ENCODE measurements around the gene TUBGCP5.
"Not testable (repeated sequence)": the region's sequence is repeated elsewhere in the genome, so short reads cannot be mapped to it uniquely, and the experiment has no call there.

TUBGCP5 gene

GRCh38 chr15:23039143-23039916 is at the start of gene TUBGCP5:
Gene TUBGCP5, minus strand, starts transcription at chr15:23039569. Its CDS starts 26 bp downstream, at chr15:23039543.
- DNase-seq (ENCODE audit: low read depth) = peak; percentile 98

DNA sequence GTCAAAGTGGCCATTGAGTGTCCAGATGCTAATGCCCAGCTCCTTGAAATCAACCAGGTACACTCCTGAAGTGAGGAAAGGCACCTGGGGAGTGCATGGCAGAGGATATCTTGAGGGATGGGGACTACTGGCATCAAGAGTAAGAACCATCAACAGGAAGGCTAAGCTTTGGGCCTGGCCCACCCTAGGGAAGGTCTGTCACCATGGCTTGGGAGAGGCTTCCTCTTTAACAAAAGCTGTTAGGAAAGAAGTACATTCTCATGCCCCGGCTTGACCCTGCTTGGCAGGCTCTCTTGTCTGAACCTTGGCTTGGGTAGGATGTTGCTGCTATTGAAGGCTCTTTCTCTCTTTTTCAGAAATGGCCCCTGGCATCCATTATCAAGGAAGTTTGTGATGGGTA is 43.7 kb upstream of the TUBGCP5 start:
- no peak for DNase-seq (ENCODE audit: low read depth)

DNA sequence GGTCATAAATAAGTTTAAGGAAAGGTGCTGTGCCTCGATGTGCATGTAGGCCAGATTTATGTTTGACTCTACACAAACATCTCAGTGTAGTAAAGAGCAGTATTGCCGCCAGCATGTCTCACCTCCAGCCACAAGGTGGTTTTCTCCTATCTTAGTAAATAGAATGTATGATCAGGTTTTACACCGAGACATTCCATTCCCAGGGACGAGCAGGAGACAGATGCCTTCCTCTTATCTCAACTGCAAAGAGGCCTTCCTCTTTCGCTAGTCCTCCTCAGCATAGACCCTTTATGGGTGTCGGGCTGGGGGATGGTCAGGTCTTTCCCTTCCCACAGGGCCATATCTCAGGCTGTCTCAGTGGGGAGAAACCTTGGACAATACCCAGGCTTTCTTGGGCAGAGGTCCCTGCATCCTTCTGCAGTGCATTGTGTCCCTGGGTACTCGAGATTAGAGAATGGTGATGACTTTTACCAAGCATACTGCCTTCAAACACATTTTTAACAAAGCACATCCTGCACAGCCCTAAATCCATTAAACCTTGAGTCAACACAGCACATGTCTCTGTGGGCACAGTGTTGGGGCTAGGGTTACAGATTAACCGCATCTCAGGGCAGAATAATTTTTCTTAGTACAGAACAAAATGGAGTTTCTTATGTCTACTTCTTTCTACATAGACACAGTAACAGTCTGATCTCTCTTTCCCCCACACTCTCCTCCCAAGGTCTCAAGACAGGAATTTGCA is 42.8 kb upstream of the TUBGCP5 start:
- DNase-seq (ENCODE audit: low read depth) = not testable (repeated sequence)

DNA sequence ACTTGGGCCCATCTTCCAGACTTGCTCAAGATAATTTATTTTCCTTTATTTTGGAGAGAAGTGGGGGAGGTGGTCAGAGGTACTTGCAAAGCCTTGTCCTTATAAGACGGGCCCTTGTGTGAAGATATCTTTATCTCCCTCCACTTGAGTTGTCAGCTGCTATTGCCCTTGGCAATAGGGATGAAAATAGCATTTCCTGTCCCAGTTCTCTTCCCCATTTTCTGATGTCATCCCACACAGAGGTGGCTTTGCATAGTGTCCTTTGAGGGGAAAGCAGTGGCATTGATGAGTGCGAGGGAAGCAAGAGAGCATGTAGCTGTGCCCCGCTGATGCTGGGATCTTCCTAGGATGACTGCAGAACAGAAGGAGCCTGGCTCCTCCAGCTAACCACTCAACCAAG is 41.9 kb upstream of the TUBGCP5 start:
- no peak for DNase-seq (ENCODE audit: low read depth)

DNA sequence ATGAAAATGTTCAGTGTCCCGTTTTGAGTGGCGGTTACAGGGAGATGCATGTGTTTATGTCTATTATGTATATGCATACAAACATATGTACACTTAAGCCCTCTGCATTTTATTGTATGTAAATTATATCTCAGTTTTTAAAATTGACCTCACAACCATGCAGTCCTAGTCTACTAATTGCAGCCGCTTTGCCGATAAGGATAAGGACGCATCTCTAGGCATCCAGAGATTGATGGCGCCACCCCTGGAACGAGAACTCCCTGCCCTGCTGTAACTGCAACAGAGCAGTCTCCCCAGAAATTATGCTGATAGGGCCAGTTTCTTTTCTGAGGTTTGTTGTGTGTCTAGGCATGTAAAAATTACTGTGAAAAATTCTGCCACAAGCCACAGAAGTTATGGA is 40.4 kb upstream of the TUBGCP5 start:
- DNase-seq (ENCODE audit: low read depth) = no peak

DNA sequence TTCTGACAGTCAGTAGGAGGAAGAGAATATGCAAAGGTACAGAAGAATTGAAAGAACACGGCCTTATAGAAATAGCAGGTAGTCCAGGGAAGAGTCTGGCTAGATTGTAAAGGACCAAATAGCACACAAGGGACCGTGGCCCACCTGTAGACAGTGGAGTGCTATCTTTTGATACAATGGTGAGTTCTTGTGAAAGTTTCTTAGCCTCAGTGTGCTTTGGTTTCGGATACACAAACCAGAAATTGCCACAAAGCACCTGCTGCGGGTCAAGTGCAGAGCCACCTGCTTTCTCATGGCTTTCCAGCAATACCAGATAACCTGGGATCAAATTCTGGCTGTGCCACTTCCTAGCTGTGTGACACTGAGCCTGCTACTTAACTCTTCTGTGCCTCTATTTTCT is 36.6 kb upstream of the TUBGCP5 start:
- DNase-seq (ENCODE audit: low read depth) = no peak

GRCh38 chr15:23074684-23075083 is 35.3 kb upstream of the TUBGCP5 start:
- DNase-seq (ENCODE audit: low read depth) = no peak

DNA sequence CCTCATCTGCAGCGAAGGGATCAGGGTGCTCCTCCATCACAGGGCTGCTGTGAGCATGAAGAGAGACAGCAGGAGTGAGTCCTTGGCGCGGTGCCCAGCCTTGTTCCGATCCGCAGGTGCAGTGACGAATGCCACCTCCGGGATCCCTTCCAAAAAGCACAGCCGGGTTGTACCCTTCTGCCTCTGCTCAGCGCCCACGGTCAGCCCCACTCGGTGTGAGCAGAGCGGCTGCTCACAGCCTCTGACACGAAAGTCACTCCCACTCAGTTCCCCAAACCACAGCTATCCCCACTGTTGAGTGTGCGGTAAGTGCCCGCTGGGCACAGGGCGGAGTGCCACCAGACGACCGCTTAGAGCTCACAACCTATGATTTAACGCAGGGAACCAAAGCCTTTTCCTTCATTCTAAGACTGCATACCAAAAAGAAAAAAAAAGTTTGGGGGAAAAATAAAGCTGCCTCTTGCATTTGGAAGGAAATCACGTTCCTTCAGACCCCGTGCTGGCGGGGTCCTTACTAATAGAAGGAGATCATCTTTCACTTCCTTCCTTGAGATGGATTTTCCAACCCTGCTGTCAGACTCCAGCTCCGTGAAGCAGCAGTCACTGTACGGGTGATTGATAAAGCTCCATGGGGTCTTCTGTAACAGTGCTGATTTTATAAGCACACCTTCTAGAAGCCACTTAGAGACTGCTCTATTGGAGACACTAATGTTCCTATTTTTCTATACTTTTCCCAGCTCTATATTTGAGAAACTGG is 34.7 kb upstream of the TUBGCP5 start:
- no peak for DNase-seq (ENCODE audit: low read depth)

DNA sequence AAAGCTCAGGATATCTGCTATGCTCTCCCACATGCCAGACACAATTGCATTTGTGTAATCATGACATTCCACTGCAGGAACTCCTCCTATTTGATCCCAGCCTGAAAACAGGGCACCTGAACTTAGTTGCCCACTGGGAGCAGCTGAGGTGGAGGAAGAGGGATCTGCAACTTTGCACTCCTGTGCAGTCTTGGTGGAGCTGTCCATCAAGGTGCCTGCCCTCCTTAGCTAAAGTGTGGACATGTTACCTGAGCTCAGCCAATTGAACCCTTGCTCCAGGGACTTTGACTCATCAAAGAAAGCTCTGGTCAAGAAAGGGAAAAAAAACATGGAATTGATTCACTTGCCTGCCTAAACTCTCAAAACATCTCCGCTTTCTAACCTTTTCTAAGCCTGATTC is 33.3 kb upstream of the TUBGCP5 start:
- no peak for DNase-seq (ENCODE audit: low read depth)

DNA sequence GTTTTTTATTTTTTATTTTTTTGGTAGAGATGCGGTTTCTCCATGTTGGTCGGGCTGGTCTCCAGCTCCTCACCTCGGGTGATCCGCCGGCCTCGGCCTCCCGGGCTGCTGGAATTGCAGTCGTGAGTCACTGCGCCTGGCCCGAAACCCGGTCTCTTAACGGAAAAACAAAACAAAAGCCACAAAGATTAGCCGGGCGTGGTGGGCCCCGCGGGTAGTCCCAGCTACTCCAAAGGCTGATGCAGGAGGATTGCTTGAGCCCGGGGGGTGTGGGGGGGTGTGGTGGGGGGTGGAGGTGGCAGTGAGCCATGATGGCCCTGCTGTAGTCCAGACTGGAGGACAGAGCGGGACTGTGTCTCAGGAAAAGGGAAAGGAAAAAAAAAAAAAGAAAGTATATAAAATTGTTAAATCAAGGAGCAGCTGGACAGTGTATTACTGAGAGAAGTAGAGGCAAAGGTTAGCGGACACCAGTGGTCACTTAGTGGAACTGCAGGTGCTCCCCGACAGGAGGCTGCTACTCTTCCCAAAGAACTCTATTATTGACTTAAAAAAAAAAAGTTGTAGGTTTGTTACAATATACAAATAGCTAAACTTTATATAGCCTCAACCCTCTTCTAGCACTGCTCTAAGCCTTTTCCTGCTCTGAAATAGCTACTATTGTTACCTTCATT is 30.3 kb upstream of the TUBGCP5 start:
- DNase-seq (ENCODE audit: low read depth) = no peak

DNA sequence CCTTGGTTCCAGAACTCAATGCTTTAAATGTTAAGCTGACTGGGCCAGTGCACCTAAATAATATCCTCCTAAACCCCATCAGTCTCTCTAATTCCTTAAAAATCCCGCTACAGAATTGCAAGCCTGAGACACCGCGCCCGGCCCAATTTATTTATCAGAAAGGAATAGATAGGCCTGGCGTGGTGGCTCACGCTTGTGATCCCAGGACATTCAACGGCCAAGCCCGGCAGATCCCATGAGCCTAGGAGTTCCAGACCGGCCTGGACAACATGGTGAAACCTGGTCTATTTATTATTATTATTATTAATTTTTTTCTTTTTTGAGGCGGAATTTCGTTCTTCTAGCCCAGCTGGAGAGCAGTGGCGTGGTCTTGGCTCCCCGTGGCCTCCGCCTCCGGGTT is 28.0 kb upstream of the TUBGCP5 start:
- no peak for DNase-seq (ENCODE audit: low read depth)

GRCh38 chr15:23065836-23066235 is 26.5 kb upstream of the TUBGCP5 start:
- DNase-seq (ENCODE audit: low read depth) = no peak

GRCh38 chr15:23064156-23064555 is 24.8 kb upstream of the TUBGCP5 start:
- no peak for DNase-seq (ENCODE audit: low read depth)

DNA sequence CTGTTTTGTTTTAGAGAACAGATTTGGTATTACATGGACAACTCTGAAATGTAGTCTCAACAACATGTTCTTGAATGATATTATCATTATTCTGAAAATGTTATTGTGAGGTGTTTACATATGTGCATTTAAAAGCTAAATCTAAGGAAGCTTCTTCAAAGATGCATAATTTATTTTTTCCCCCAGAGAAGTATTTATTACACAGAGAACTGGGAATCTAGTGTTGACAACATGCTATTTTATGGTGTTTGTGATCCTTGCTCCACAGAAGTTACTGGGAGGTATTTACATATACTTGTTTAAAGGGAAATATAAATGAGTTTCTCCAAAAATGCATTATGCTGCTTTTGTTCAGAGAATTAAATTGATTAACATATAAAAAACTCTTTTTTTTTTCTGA is 18.3 kb upstream of the TUBGCP5 start:
- no peak for DNase-seq (ENCODE audit: low read depth)

GRCh38 chr15:23055316-23055715 is 15.9 kb upstream of the TUBGCP5 start:
- DNase-seq (ENCODE audit: low read depth) = no peak

GRCh38 chr15:23052522-23052921 is 13.2 kb upstream of the TUBGCP5 start:
- no peak for DNase-seq (ENCODE audit: low read depth)

- DNase-seq (ENCODE audit: low read depth) = no peak
Measured at GRCh38 chr15:23050708-23051107, 11.3 kb upstream of the TUBGCP5 start.

- DNase-seq (ENCODE audit: low read depth) = no peak
Measured at GRCh38 chr15:23049984-23050628, 10.7 kb upstream of the TUBGCP5 start.

- not testable (repeated sequence) for DNase-seq (ENCODE audit: low read depth)
Measured at GRCh38 chr15:23048572-23049282, 9.4 kb upstream of the TUBGCP5 start.

DNA sequence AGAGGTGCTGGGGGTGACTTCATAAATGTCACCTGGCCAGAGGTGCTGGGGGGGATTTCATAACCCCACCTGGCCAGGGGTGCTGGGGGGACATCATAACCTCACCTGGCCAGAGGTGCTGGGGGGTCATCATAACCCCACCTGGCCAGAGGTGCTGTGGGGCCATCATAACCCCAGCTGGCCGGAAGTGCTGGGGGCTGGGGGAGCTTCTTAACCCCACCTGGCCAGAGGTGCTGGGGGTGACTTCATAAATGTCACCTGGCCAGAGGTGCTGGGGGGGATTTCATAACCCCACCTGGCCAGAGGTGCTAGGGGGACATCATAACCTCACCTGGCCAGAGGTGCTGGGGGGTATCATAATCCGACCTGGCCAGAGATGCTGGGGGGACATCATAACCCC is 4.6 kb upstream of the TUBGCP5 start:
- not testable (repeated sequence) for DNase-seq (ENCODE audit: low read depth)

DNA sequence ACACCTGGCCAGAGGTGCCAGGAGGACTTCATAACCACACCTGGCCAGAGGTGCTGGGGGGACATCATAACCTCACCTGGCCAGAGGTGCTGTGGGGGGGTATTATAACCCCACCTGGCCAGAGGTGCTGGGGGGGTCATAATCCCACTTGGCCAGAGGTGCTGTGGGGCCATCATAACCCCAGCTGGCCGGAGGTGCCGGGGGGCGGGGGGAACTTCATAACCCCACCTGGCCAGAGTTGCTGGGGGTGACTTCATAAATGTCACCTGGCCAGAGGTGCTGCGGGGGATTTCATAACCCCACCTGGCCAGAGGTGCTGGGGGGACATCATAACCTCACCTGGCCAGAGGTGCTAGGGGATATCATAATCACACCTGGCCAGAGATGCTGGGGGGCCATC is 4.2 kb upstream of the TUBGCP5 start:
- DNase-seq (ENCODE audit: low read depth) = not testable (repeated sequence)

Measured in activated T-cell treated with anti-CD3 and anti-CD28 coated beads for 48 hours (primary cell).